Measurements from ENCODE around the gene TMBIM6. TPM values are rescaled to one million over a fixed set of nuclear protein-coding genes. Genes with fewer than 3 reads are reported as not detected.
A peak's percentile ranks its signal among the peaks of the same experiment; 100 is the strongest.

The TMBIM6 gene
- total RNA-seq, 1 donor from 2014 or later, result 452 TPM

DNA sequence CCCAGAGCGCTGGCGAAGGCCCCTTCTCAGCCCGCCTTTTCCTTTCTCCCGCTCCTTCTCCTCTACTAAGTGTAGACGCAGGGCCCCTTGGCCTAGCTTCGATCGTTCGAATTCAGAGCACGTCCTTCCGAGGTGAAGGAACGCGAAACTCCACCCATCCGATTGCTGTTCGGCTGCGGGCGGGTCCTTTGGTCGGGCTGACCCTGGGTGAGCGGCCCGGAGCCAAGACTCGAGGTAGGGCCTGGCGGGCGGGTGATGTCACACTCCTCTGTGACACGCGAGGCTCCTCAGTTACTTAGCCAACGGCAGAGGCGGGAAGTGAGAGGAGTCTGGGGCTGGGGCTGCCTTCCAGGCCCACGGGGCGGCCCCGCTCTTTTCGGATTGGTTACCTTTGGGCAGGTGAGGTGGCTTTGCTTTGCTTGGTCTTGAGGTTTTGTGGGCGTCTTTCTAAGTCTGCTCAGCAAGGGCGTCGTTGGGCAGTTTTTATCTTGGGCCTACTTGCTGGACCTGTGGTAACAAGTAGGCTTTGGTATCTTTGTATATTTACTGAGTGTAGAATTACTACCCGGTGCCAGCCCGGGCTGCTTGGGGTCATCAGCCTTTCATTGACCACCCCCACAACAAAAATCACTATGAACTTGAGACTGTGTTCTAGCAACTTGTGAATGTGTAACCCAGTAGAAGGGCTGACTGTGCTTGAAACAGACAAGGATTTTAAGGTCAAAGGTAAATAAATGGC is 694 bp downstream of the TMBIM6 start:
- Histone ChIP-seq H3K27me3 (ENCODE audit: insufficient read depth, low read length) (no peaks in the 10 kb centered on the region), H3K9ac (ENCODE audit: low read length) (peak overlapping the region; percentile 97), H2AFZ (ENCODE audit: low read depth, low read length) (peak overlapping the region; percentile 24), H3K4me3 (ENCODE audit: insufficient read depth, low read depth, low read length) (peak overlapping the region; percentile 97), H3K36me3 (ENCODE audit: insufficient read depth, low read length) (no peaks in the 10 kb centered on the region), H3K9me3 (ENCODE audit: insufficient read depth, low read depth, low read length) (no peaks in the 10 kb centered on the region), H4K20me1 (ENCODE audit: insufficient read depth, low read length) (peaks cover 53% of the 10 kb centered on the region), H3K4me1 (ENCODE audit: insufficient read depth, low read length) (peaks cover 20% of the 10 kb centered on the region), H3K79me2 (ENCODE audit: insufficient read depth, low read length) (peaks cover 54% of the 10 kb centered on the region), H3K4me2 (ENCODE audit: low read length) (peak overlapping the region; percentile 96), H3K27ac (ENCODE audit: low read depth, low read length) (peak overlapping the region; percentile 98)
- Mint-ChIP-seq H3K36me3 (ENCODE audit: low read depth, unreplicated experiment) (no peaks in the 10 kb centered on the region), H3K4me3 (ENCODE audit: unreplicated experiment) (peak overlapping the region; percentile 95), H3K27ac (ENCODE audit: unreplicated experiment) (peak overlapping the region; percentile 99), H3K27me3 (ENCODE audit: low read depth, unreplicated experiment) (no peaks in the 10 kb centered on the region), H3K4me1 (ENCODE audit: low read depth, unreplicated experiment) (peaks cover 21% of the 10 kb centered on the region), H3K9me3 (ENCODE audit: unreplicated experiment) (no peaks in the 10 kb centered on the region)
- no peak for FAIRE-seq
- peak; percentile 76 for DNase-seq (ENCODE audit: low read depth)
- TF ChIP-seq EZH2 (IDR thresholded peaks at IDR 0.05; ENCODE audit: insufficient read depth, low read length), result no peak
- TF ChIP-seq, protein P1, sequence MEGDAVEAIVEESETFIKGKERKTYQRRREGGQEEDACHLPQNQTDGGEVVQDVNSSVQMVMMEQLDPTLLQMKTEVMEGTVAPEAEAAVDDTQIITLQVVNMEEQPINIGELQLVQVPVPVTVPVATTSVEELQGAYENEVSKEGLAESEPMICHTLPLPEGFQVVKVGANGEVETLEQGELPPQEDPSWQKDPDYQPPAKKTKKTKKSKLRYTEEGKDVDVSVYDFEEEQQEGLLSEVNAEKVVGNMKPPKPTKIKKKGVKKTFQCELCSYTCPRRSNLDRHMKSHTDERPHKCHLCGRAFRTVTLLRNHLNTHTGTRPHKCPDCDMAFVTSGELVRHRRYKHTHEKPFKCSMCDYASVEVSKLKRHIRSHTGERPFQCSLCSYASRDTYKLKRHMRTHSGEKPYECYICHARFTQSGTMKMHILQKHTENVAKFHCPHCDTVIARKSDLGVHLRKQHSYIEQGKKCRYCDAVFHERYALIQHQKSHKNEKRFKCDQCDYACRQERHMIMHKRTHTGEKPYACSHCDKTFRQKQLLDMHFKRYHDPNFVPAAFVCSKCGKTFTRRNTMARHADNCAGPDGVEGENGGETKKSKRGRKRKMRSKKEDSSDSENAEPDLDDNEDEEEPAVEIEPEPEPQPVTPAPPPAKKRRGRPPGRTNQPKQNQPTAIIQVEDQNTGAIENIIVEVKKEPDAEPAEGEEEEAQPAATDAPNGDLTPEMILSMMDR (IDR thresholded peaks at IDR 0.05; ENCODE audit: insufficient read depth, low read depth, low read length), result no peak

DNA sequence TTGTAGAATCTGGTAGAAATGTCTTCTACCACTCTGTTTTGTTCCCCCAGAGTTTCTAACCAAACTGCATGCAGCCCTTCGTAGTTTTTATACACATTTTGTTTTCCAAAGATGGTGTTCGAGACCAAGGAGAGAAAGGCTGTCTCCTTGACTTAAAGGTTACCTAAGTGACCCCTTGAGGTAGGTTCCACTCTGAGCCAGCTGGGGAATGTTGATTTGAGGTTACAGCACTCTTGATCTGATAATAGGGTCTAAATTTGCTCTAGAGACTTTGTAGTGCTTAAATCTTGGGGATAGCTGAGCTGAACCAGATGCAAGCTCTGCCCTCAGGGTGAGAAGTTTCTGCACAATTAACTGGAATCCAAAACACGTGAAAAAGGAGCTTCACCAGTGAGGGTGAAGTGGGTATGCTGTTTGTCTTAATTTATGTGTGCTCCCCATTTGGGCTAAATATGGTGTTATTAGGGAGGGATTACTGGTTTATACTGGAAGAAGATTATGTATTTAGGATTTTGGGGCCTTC is 3.1 kb downstream of the TMBIM6 start:
- peak overlapping the region; percentile 61 for H3K4me3 Mint-ChIP-seq (ENCODE audit: unreplicated experiment)
- TF ChIP-seq, protein P1 (IDR thresholded peaks at IDR 0.05; ENCODE audit: insufficient read depth, low read depth, low read length), result no peak
- TF ChIP-seq EZH2 (IDR thresholded peaks at IDR 0.05; ENCODE audit: insufficient read depth, low read length), result no peak
- Histone ChIP-seq H3K9ac (ENCODE audit: low read length) (no peak overlapping the region), H3K9me3 (ENCODE audit: insufficient read depth, low read depth, low read length) (no peaks in the 10 kb centered on the region), H3K4me1 (ENCODE audit: insufficient read depth, low read length) (peaks cover 20% of the 10 kb centered on the region), H3K27me3 (ENCODE audit: insufficient read depth, low read length) (no peaks in the 10 kb centered on the region), H3K79me2 (ENCODE audit: insufficient read depth, low read length) (peaks cover 78% of the 10 kb centered on the region), H3K36me3 (ENCODE audit: insufficient read depth, low read length) (peaks cover 5% of the 10 kb centered on the region), H3K27ac (ENCODE audit: low read depth, low read length) (no peak overlapping the region), H3K4me3 (ENCODE audit: insufficient read depth, low read depth, low read length) (no peak overlapping the region), H2AFZ (ENCODE audit: low read depth, low read length) (no peak overlapping the region), H4K20me1 (ENCODE audit: insufficient read depth, low read length) (peaks cover 77% of the 10 kb centered on the region), H3K4me2 (ENCODE audit: low read length) (peak overlapping the region; percentile 37)
- no peaks in the 10 kb centered on the region for H3K36me3 Mint-ChIP-seq (ENCODE audit: low read depth, unreplicated experiment)
- H3K9me3 Mint-ChIP-seq (ENCODE audit: unreplicated experiment), result no peaks in the 10 kb centered on the region
- H3K27me3 Mint-ChIP-seq (ENCODE audit: low read depth, unreplicated experiment), result no peaks in the 10 kb centered on the region
- H3K27ac Mint-ChIP-seq (ENCODE audit: unreplicated experiment), result no peak overlapping the region
- no peak for FAIRE-seq
- no peak for DNase-seq (ENCODE audit: low read depth)
- peaks cover 38% of the 10 kb centered on the region for H3K4me1 Mint-ChIP-seq (ENCODE audit: low read depth, unreplicated experiment)

DNA sequence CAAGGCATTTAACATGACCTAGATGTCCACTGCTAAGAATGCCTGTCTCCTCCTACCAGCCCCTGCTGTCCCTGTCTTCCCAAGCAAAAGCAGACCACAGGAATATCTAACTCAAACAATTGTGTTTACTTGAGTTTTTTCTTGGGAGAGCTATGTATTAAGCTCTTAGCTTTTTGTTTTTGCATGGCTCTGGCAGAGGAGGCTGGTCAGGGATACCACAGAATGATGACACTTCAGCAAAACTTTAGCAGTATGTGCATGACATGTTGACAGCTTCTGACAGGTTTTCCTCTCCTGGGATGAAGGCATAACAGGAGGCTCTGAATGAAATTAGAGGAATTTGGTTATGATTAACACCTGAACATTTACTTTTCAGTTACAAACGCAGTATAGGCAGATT is 6.9 kb downstream of the TMBIM6 start:
- peaks cover 14% of the 10 kb centered on the region for H3K36me3 ChIP-seq (ENCODE audit: insufficient read depth, low read length)
- Mint-ChIP-seq H3K27ac (ENCODE audit: unreplicated experiment) (peak overlapping the region; percentile 66), H3K9me3 (ENCODE audit: unreplicated experiment) (no peaks in the 10 kb centered on the region), H3K4me1 (ENCODE audit: low read depth, unreplicated experiment) (peaks cover 65% of the 10 kb centered on the region), H3K36me3 (ENCODE audit: low read depth, unreplicated experiment) (peaks cover 3% of the 10 kb centered on the region), H3K4me3 (ENCODE audit: unreplicated experiment) (no peak overlapping the region), H3K27me3 (ENCODE audit: low read depth, unreplicated experiment) (no peaks in the 10 kb centered on the region)
- H4K20me1 ChIP-seq (ENCODE audit: insufficient read depth, low read length), result peaks cover 99% of the 10 kb centered on the region
- no peaks in the 10 kb centered on the region for H3K9me3 ChIP-seq (ENCODE audit: insufficient read depth, low read depth, low read length)
- peaks cover 16% of the 10 kb centered on the region for H3K4me1 ChIP-seq (ENCODE audit: insufficient read depth, low read length)
- no peak overlapping the region for H2AFZ ChIP-seq (ENCODE audit: low read depth, low read length)
- TF ChIP-seq EZH2 (IDR thresholded peaks at IDR 0.05; ENCODE audit: insufficient read depth, low read length), result no peak
- TF ChIP-seq, protein P1 (IDR thresholded peaks at IDR 0.05; ENCODE audit: insufficient read depth, low read depth, low read length), result no peak
- no peaks in the 10 kb centered on the region for H3K27me3 ChIP-seq (ENCODE audit: insufficient read depth, low read length)
- no peak for DNase-seq (ENCODE audit: low read depth)
- H3K27ac ChIP-seq (ENCODE audit: low read depth, low read length), result no peak overlapping the region
- peaks cover 100% of the 10 kb centered on the region for H3K79me2 ChIP-seq (ENCODE audit: insufficient read depth, low read length)
- H3K4me2 ChIP-seq (ENCODE audit: low read length), result peak overlapping the region; percentile 23
- no peak overlapping the region for H3K4me3 ChIP-seq (ENCODE audit: insufficient read depth, low read depth, low read length)
- H3K9ac ChIP-seq (ENCODE audit: low read length), result no peak overlapping the region
- no peak for FAIRE-seq
